NCI-H146 treated with DMSO at 0.1 percent for 48 hours (cell line): ENCODE data around the gene PALLD.

ENCODE experiments used
- DNase-seq: peaks from one replicate; lab custom pipeline; 2025; ENCODE audit not compliant: unreplicated experiment; lab: John Stamatoyannopoulos, UW

Gene PALLD

DNA sequence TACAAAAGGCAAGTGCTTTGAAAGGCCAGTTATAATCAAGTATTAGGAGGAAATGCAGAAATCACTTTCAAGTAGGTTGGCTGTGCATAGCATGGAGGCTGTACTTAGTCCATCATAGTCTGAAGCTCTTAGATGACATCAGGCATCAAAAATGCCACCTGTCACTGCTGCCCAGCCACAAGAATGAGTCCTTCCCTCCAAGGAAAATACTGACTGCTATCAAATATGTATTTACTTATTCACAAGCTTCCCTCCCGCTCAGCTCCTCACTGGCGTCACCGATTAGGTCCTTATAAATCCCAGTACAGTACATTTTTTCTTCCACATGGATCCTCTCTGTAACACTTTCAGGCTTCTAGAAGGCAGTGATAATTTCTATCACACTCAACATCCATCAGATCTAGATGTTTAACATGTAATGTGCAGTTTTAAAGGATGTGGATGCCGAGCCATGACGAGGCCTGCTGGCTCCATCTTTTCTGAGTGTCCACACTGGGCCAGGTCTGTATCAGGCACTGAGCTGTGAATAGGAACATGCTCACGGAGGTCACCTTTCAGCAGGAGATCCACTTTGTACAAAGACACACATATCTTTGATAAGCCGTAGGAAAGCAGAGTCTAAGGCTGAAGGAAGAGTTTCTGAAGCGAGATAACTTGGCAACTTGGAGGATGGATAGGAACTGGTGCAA lies 121.9 kb downstream of the PALLD start:
- DNase-seq = no peak

DNA sequence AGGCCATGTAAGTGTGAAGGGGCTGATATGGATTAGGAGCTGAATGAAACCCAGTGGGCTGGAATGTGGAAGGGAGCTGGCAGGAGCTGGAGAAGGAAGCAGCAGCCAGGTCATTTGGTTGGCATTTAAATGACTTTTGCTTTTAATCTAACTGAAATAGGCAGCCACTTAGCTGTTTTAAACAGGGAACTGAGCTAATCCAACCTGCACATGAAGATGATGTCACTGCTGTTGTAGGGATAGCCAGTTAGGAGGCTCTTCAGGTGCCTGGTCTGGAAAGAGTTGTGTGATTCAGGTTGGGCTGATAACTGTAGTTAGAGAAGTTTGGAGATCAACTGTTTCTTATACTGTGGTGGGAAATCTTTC lies 122.4 kb downstream of the PALLD start:
- DNase-seq = no peak

DNA sequence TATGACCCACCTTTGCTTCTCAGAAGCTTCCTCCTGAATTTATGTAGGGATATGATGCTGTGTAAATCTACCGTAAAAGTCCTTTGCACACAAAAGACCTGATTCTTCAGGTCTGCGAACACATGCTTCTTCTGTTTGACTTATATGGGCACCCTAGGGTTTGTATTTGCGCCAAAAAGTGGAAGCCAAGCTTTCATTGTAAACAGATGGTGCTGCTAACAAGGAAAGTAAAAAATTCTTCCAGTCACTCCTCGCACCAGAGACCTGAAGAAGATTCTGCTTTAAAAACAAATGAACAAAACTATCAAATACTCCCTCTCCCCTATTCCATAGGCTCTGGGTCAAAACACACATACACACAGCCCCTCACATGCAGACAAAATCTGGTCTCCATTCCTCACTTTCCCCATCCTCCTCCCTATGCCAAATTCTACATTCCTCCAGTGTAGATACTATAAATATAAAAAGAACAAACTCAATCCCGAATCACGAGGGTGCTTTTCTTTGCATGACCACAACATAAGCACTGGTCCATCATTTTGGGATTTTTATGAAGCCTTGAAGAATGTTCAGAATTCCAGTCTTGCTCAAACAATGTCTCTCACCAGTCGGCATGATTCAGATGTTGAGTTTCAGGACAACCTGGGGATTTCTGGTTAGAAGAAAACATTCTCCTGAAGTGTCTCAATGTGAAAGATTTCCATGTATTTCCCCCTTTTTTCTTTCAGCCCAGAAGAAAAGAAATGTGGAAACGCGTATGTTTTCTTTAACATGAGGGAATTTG lies 125.1 kb downstream of the PALLD start:
- DNase-seq = no peak

DNA sequence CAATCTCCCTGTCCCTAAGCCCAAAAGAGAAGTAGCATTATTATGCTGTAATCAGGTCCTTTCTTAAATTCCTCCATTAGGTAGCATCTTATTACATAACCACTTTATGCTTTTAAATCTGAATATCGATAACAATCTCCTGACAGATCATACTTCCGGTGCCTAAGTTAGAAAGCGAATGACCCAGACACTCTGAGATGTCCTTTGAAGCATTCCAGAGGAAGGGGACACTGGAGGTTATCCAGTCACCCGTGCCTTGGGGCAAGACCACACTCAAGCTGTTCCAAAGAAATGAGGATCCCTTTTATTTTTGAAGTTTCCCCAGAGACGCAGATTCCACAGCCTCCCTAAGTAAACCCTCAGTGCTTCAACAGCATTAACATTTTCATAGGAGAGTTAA lies 125.7 kb downstream of the PALLD start:
- DNase-seq = no peak

DNA sequence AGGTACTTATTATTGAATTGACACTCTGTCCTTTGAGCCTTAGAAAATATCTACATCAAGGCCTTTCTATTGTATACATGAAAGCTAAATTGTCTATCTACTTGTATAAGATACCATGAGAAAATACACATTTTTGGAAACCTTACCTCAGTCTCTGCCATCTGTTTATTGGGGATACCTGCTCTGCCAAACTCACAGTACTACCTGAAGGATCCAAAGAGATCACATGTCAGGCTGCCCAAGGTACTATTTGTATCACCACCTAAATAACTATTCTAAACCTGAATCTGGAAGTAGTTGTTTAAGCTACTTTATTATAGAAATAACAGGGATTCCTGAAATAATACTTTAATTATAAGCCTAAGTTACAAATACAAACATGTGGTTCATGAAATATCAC lies 126.2 kb downstream of the PALLD start:
- no peak for DNase-seq

DNA sequence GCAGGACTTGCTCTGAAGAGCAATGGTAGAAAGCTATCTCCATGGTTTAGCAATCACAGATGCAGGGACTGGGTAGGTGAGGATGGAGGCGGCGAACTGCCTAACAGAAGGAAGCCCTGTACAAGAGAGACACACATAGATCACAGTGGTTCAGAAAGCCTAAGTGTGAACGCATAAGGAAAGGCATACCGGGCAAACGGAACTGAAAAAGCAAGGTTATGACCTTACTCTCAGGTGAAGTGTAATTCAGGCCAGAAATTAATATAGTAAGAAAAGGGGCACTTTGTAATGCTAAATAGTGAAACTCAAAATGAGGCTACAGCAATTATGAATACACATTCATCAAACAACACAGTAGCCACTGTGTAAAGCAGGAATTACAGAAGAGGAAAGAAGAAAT lies 126.6 kb downstream of the PALLD start:
- no peak for DNase-seq

DNA sequence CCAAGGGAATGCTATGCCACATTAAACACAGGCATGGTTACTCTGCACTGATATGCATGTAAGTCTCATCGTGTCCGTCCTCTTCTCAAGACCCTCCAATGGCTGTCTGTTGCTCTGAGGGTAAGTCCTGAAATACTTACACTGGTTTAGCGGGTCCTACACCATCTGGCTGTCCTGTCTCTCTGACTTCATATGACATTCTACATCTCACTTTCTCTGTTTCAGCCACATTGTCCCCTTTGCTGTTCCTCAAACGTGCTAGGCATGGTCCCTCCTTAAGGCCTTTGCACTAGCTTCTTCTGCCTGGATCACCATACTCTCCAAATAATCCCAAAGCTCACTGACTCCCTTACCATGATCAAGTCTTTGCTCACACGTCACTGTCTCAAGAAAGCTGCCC lies 131.4 kb downstream of the PALLD start:
- no peak for DNase-seq

DNA sequence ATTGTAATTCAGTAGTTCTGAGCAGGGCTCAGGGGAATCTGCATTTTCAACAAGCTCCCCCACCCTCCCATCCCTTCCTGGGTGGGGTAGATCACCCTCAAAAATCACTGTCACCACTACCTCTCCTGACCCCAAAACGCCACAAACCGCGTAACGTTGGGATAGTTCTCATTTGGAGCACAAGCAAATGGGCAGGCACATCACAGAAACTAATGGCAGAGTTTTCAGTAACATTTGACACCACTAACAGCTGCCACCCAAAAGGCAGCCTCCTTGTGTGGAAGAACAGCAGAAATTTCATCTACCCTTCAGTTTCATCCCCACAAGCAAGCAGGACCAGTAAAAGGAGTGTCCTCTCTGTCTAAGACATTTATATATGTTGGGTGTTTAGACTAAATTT lies 132.7 kb downstream of the PALLD start:
- DNase-seq = no peak

DNA sequence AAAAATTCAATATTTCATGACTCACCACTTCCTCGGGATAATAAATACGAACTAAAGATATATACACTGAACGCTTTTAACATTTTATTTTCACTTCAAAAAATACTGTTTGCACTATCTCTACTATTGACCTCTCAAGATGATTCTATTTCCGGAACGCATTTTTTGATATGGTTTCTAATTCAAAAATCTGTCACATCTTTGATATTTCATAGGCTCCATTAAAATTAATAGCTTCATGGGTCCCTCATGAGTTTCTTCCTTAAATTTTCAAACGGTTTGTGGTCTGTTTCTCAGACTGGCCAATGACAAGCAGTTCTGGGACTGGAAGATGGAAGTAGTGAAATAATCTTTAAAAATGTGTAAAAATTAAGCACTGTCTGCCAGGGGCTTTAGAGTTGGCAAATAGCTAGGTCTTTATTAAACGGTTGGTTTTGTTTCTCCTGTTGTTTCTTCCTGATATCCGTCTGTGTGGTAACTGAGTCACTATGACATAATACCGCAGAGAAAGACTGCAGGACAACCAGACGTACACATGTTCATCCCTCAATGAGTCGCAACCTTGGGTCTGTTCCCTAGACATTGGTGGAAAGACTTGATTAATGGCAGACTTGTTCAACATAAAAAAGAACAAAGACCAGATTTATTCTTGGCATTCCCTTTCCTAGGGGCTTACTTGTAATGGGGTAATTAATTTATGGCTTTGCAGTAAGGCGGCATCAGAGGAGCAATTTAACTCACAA lies 133.8 kb downstream of the PALLD start:
- DNase-seq = no peak

DNA sequence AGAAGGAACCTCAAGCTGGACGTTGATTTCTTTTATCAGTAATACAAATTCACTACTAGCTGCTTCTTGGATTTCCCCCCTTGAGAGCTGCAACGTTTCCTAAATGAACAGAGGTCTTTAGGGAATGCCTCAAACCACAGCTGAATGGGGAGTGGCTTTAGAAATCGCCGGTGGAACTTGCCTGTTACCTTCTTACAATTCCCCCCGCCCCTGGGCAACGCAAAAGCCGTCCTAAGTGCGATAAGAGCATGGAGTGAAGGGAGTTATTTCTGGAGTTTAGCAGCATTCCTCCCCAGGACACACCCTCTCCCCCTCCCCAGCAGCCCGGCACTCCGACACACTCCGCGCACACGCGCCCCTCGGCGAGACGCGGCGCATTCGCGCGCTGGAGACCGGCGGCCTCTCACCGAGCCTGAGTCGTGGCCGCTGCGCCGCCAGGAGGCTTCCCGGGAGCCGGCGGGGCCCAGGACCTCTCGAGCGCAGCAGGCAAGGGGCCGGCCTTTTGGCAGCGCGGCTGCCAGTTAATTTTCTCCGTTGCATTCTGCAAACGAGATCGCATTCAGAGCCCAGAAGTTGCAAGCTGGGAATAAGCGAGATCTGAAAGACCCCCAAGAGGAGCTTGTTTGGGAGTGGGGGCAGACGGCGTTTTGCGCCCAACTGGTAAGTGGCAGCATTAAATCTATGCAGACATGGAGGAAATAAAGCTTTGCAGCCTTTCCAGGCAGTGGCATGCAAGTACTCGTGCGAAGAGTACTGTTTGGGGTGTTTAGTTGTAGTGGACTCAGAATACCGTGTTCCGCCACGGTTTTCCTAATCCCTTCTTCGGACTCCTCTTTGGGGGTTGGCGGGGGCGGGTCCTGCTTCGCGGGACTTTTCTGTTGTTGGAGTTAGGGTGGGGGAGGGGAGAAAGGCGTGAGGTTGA lies 134.7 kb downstream of the PALLD start:
- no peak for DNase-seq

DNA sequence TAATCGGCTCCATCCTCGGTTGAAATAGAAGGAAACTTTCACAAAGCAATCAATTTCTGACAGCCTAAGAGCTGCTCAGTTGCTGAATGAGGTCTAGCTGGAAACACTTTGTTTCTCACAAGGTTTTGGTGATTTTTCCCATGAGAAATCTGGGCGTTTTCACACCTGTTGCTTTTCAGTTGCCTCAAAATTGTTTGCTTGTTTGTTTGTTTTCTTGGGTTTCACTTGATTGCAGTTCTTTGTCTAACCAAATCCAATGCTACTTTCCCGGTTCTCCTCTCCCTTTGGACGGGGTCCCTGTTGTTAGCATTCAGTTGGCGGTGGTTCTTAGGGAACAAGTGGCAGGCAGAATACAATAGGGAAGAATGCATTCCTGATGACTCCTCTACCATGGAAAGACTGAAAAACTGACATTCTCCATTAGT lies 135.5 kb downstream of the PALLD start:
- no peak for DNase-seq

DNA sequence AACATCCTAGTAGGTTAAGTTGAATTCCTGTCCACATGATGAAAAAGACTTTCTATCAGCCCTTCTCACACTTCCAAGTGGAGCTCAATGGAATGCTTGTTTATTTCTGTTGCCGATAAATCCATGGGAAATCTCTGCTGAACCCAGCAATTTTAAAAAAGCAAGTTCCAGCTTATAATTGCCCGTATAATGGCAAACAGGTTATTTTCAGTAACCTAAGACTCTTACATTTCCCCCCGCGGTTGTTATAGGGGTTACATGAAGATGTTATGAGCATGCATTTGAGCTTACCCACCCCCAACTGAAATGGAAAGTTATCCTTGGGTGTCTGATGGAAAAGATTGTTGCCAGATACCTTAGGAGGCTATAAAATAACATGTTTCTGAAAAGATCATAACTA lies 136.2 kb downstream of the PALLD start:
- DNase-seq = no peak

DNA sequence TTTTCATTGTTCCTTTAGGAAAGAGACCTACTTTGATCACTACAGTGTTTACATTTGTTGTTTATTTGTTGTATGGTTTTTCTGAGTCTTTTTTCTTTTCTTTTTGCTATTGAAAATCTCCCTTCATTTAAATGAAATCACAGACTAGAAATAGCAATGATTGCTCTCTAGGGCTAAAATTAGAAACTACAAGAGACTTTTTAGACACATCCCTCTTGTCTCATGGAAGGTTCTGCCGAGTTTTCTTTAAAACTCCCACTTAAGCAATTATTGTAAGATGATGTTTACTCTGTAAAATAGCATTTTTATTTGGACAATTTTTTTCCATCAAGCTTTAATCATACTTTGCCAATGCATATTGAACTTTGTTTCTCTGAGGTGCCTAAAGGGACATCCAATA lies 136.6 kb downstream of the PALLD start:
- DNase-seq = no peak

DNA sequence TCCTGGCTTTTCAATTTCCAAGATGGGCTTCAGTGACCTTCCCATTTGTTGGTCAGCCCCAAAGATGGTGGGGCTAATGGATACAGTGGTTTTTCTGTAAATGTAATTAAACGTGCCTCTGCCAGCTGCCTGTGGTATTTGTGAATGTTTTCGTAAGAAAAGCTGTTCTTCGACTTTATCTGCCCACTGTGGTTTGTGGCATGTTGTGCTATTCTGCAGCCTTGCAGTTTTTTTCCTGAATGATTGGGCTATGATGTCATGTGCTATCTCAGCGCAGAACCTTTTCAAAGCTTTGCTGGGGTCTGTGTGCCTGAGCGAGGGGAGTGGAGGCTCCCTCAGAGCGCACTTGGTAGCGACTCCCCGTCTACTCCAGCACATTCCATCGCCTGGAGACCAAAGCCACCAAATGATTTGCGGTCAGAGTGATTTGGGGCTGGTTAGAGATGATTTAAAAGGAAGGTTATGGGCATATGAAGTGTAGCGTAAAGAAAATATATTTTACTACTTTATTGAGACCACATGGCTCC lies 137.5 kb downstream of the PALLD start:
- DNase-seq = no peak

DNA sequence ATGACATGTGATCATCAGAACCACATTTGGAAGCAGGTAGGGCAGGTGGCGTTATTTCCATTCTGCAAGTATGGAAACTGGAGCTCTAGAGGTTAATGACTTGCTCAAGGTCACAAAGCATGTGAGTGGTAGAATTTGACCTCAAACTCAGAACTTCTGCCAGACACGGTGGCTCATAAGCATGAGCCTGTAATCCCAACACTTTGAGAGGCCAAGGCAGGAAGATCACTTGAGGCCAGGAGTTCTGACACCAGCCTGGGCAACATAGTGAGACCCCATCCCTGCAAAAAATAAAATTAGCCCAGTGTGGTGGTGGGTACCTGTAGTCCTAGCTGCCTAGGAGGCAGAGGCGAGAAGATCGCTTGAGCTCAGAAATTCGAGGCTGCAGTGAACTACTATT lies 139.2 kb downstream of the PALLD start:
- DNase-seq = no peak

DNA sequence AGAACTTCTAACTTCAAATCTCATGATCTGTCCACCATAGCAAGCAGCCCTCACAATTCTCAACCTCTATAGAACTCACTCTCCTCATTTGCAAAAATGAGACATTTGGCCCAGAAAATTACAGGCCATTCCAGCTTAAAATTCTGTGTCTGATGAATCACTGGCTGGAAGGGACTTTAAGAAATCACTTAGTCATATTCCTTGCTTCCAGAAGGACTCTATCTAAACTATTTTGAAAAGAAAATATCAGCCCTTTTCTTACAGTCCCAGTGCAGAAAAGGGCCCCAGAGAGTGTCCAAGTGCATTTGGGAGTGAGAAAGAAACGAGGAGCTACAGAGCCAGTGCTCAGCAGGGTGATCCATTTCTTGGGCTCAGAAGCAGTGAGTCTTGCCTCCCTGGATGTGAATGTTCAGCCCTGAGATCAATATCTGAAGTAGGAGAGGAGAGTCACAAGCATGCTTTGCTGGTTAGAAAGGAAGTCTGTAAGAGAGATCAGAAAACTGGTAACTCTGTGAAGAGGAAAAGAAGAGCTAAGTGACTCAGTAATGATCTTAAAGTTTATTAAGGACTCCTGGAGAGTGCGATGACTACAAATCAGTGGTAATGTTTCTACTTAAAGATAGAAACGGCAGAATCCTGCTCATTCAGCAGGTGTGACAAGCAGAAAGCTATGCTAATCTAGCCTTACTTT lies 139.8 kb downstream of the PALLD start:
- no peak for DNase-seq

DNA sequence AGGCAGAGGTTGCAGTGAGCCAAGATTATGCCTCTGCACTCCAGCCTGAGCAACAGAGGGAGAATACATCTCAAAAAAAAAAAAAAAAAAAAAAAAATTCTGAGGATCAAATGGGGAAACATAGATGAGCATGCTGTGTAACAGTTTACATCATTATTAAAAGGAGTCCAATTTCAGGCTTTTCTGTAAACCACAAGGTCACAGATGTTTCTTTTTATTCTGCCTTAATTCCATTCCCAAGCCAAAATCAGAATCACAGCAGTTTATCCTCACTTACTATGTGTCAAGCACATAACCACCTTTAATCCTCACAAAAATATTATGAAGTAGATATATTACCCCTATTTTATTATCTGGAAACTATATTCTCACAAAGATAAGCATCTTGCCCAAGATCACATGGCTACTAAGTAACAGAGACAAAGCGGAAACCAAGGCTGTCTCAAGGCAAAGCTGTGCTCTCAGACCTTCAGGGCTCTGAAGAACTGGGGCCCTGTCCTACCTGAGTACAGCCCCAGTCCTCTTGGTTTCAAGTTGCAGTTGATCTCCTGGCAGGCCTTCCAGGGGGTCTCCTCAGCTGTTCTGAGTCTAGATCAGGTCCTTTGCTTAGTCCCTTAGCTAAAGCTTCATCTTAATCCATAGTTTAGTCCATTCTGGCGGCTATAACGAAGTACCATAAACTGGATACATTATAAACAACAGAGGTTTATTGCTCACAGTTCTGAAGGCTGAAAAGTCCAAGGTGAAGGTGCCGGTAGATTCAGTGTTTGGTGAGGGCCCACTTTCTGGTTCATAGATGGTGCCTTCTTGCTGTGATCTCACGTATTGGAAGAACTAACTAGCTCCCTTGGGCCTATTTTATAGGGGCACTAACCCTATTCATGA lies 141.3 kb downstream of the PALLD start:
- no peak for DNase-seq

DNA sequence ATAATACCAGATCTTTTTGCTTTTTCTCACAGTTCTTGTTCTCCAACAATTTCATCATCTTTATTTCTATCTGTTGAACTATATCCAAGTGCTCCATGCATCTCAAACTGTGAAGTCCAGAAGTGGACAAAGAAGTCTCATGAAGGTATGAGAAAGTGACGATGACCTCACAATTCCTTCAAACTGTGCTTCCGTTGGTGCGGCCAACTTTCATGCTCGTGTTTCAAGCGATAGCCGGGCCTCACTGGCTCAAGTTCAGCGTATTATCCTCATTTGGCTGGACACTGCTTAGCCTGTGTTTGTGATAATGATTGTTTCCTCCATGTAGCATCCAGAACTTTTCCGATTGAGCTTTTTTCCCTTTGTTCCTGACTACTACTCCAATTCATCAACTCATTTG lies 143.1 kb downstream of the PALLD start:
- DNase-seq = no peak

DNA sequence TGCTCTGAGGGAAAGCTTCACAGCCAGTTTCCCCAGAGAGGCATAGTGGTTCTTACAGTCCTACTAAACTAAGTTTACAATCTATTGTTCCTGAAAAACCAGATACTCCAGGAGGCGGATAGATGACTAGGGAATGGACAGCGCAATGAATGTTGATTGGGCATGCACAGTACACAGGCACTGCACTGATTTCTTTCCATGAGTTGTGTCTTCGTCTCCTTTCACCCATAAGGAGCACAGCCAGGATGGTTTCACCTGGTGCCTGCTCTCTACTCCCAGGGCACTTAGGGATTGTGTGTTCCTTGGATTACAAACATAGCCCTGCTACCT lies 144.9 kb downstream of the PALLD start:
- DNase-seq = no peak
